HCT116 (cell line): ENCODE data around the gene GARIN5B. TPM values are rescaled to one million over a fixed set of nuclear protein-coding genes. Genes with fewer than 3 reads are reported as not detected.

Source experiments
- ATAC-seq: fragments of 200-7000 bp; cut with Tn5 transposase; 2 replicates; pipeline ENCODE4 v1.9.1; 2020; ENCODE audit warnings: mild to moderate bottlenecking, moderate library complexity
- BruUV-seq: library from RNA; stranded (reverse); fragments of 400-500 nt; replicated peaks from 2 replicates; lab custom pipeline; 2021; lab: Mats Ljungman, UMichigan
- CTCF ChIA-PET: fragments of 300-600 bp; sonication (Branson Sonifier 250); formaldehyde crosslinking; loops from one replicate; lab custom pipeline; 2021; ENCODE audit warnings: antibody characterized with exemption; lab: Charles Lee
- POLR2A ChIA-PET: fragments of 300-600, 350-600 bp; sonication (Branson Sonifier 250); formaldehyde crosslinking; loops from one replicate; lab custom pipeline; 2021; ENCODE audit warnings: antibody characterized with exemption; lab: Charles Lee
- RAD21 ChIA-PET, 2 experiments: fragments of 300-600 bp; sonication (Branson Sonifier 250); formaldehyde crosslinking; loops; one replicate each; lab custom pipeline; 2023; ENCODE audit warnings: low total read pairs in 2 of 2; ENCODE audit not compliant: uncharacterized antibody in 2 of 2, unreplicated experiment in 2 of 2, low non-redundant PET in 1 of 2; lab: Charles Lee
- DNase-seq: peaks from one replicate; pipeline ENCODE4 v3.0.0-alpha.2; 2010; ENCODE audit warnings: low read depth, low spot score
- H2AFZ ChIP-seq: fragments of 200-600 bp; shearing (Covaris generic), sonication (generic); 2 replicates; pipeline ENCODE4 v1.6.1; 2017; ENCODE audit warnings: low read depth, mixed run types, mixed read lengths, antibody characterized with exemption, low read length; ENCODE audit not compliant: poor library complexity, severe bottlenecking
- H3K27ac ChIP-seq: 2 replicates; pipeline ENCODE4 v1.5.1; 2012; ENCODE audit warnings: low read depth, low read length
- H3K27me3 ChIP-seq: fragments of 200-600 bp; sonication (generic); 2 replicates; pipeline ENCODE4 v1.6.1; 2016; ENCODE audit warnings: mixed run types, low read length, mixed read lengths; ENCODE audit not compliant: insufficient read depth
- H3K36me3 ChIP-seq, 2 experiments: fragments of 200-500 bp in 1 of 2; fragments of 200-600 bp in 1 of 2; sonication (Bioruptor generic) in 1 of 2; sonication (generic) in 1 of 2; 2 replicates each; pipeline versions ENCODE4 v1.5.1 to v1.6.1; 2014 to 2016; ENCODE audit warnings: low read length in 2 of 2, inconsistent platforms in 1 of 2, mixed read lengths in 1 of 2, mixed run types in 1 of 2; ENCODE audit not compliant: insufficient read depth in 2 of 2, control insufficient read depth in 1 of 2
- H3K4me1 ChIP-seq, 2 experiments: fragments of 200-600 bp in 1 of 2; sonication (generic) in 1 of 2; 2 replicates each; pipeline versions ENCODE4 v1.5.1 to v1.6.1; 2012 to 2017; ENCODE audit warnings: low read length in 2 of 2, inconsistent platforms in 1 of 2, mild to moderate bottlenecking in 1 of 2, mixed read lengths in 1 of 2, mixed run types in 1 of 2, moderate library complexity in 1 of 2; ENCODE audit not compliant: insufficient read depth in 2 of 2, control insufficient read depth in 1 of 2
- H3K4me2 ChIP-seq: fragments of 200-600 bp; sonication (generic); 2 replicates; pipeline ENCODE4 v1.6.1; 2017; ENCODE audit warnings: mixed run types, low read length, mixed read lengths
- H3K4me3 ChIP-seq, 2 experiments: fragments of 200-600 bp in 1 of 2; sonication (generic) in 1 of 2; replicated peaks in 1 of 2; 2 replicates each; pipeline ENCODE4 v1.5.1; 2011 to 2016; ENCODE audit warnings: low read length in 2 of 2, control low read depth in 1 of 2, low read depth in 1 of 2, mild to moderate bottlenecking in 1 of 2, mixed read lengths in 1 of 2, mixed run types in 1 of 2
- H3K79me2 ChIP-seq: fragments of 200-600 bp; sonication (generic); 2 replicates; pipeline ENCODE4 v1.6.1; 2017; ENCODE audit warnings: mild to moderate bottlenecking, mixed run types, low read length, moderate library complexity, mixed read lengths; ENCODE audit not compliant: insufficient read depth
- H3K9ac ChIP-seq: fragments of 200-600 bp; sonication (generic); 2 replicates; pipeline ENCODE4 v1.6.1; 2016; ENCODE audit warnings: low read length, mixed read lengths
- H3K9me2 ChIP-seq: fragments of 200-600 bp; sonication (generic), shearing (Covaris generic); 2 replicates; pipeline ENCODE4 v1.6.1; 2017; ENCODE audit warnings: mixed run types, mild to moderate bottlenecking, moderate library complexity; ENCODE audit not compliant: insufficient read depth
- H3K9me3 ChIP-seq, 2 experiments: fragments of 200-500 bp in 1 of 2; fragments of 200-600 bp in 1 of 2; sonication (Bioruptor generic) in 1 of 2; sonication (generic) in 1 of 2; 2 replicates each; pipeline ENCODE4 v1.6.1; 2014 to 2017; ENCODE audit warnings: low read length in 2 of 2, mixed read lengths in 2 of 2, inconsistent platforms in 1 of 2, low read depth in 1 of 2, mild to moderate bottlenecking in 1 of 2, mixed run types in 1 of 2, moderate library complexity in 1 of 2; ENCODE audit not compliant: control insufficient read depth in 1 of 2, insufficient read depth in 1 of 2
- H4K20me1 ChIP-seq: fragments of 200-600 bp; sonication (generic), shearing (Covaris generic); 2 replicates; pipeline ENCODE4 v1.6.1; 2017; ENCODE audit warnings: mixed run types, mild to moderate bottlenecking, moderate library complexity; ENCODE audit not compliant: insufficient read depth
- CEBPB ChIP-seq: IDR thresholded peaks from 2 replicates; pipeline ENCODE4 v1.6.1; 2012; ENCODE audit warnings: low read depth
- CTCF ChIP-seq, 3 experiments: fragments of 200-600 bp in 1 of 3; sonication (generic) in 1 of 3; IDR thresholded peaks in 2 of 3; conservative IDR thresholded peaks in 1 of 3; 2 replicates each; pipeline ENCODE4 v1.5.1; 2012 to 2017; ENCODE audit warnings: low read depth in 2 of 3, low read length in 2 of 3, antibody characterized with exemption in 1 of 3, borderline replicate concordance in 1 of 3, control low read depth in 1 of 3, mild to moderate bottlenecking in 1 of 3, mixed read lengths in 1 of 3, mixed run types in 1 of 3, moderate library complexity in 1 of 3; ENCODE audit not compliant: insufficient read depth in 1 of 3
- EGR1 ChIP-seq: IDR thresholded peaks from 2 replicates; pipeline ENCODE4 v1.6.1; 2012; ENCODE audit warnings: low read depth
- EZH2 ChIP-seq: fragments of 200-600 bp; sonication (generic); IDR thresholded peaks from 2 replicates; pipeline ENCODE4 v1.6.1; 2017; ENCODE audit warnings: antibody characterized with exemption, mixed run types
- FOSL1 ChIP-seq: IDR thresholded peaks from 2 replicates; pipeline ENCODE4 v1.6.1; 2012; ENCODE audit warnings: low read depth
- RAD21 ChIP-seq: IDR thresholded peaks from 2 replicates; pipeline ENCODE4 v1.6.1; 2012; ENCODE audit warnings: low read depth, mild to moderate bottlenecking
- REST ChIP-seq: IDR thresholded peaks from 2 replicates; pipeline ENCODE4 v1.6.1; 2012; ENCODE audit warnings: low read depth
- TCF7L2 ChIP-seq: IDR thresholded peaks from 2 replicates; pipeline ENCODE4 v1.7.0; 2011; ENCODE audit warnings: borderline replicate concordance, inconsistent platforms; ENCODE audit not compliant: insufficient read depth, insufficient read length; ENCODE audit errors: extremely low read depth
- YY1 ChIP-seq: IDR thresholded peaks from 2 replicates; pipeline ENCODE4 v1.6.1; 2011; ENCODE audit warnings: low read length, low read depth, moderate library complexity, mild to moderate bottlenecking; ENCODE audit not compliant: insufficient replicate concordance; ENCODE audit errors: extremely low read depth
- ZBTB33 ChIP-seq: IDR thresholded peaks from 2 replicates; pipeline ENCODE4 v1.6.1; 2011; ENCODE audit warnings: mild to moderate bottlenecking, low read length, moderate library complexity; ENCODE audit not compliant: insufficient replicate concordance; ENCODE audit errors: extremely low read depth
- ZFX ChIP-seq: fragments of 450-650 bp; IDR thresholded peaks from 2 replicates; pipeline ENCODE4 v1.6.1; 2017
- intact Hi-C: fragments of 100-400 bp; cut with micrococcal nuclease; formaldehyde crosslinking; loops from 2 replicates; pipeline ENCODE4 v1.10.0; 2022
- total RNA-seq: library from RNA; stranded (reverse); gene quantifications from one replicate; pipeline ENCODE4 v1.2.1, GENCODE V29; 2021; ENCODE audit not compliant: unreplicated experiment
- TF ChIP-seq, protein P1 (sequence below): IDR thresholded peaks from 2 replicates; pipeline ENCODE4 v1.6.1; 2012

Gene GARIN5B
- total RNA-seq, 1 experiment from 2014 or later: not detected

GRCh38 chr19:55354698-55355212 is 8.3 kb downstream of the GARIN5B start, which contains the start of gene COX6B2:
COX6B2 (minus strand) TSS chr19:55354719; CDS start chr19:55354521, 198 bp downstream.
- Histone ChIP-seq H3K9me2 (no peaks in the 10 kb centered on the region), H3K79me2 (no peaks in the 10 kb centered on the region), H3K27me3 (no peaks in the 10 kb centered on the region), H3K4me2 (peak within 1 kb of the TSS; percentile 92), H3K4me3 (peak within 1 kb of the TSS; percentile 46 to 61), H4K20me1 (no peaks in the 10 kb centered on the region), H3K4me1 (peaks cover 2 to 42% of the 10 kb centered on the region in 2 experiments; a peak in 3 of 4 replicates), H3K9ac (peak within 1 kb of the TSS; percentile 59), H2AFZ (peak within 1 kb of the TSS; percentile 61), H3K9me3 (no peaks in the 10 kb centered on the region), H3K27ac (peak within 1 kb of the TSS; percentile 36; the same call in 1 of the 2 replicates), H3K36me3 (no peaks in the 10 kb centered on the region)
- no TSS peak for BruUV-seq
- POLR2A ChIA-PET: no interaction called here
- RAD21 ChIA-PET: no interaction called here
- DNase-seq: no peak
- intact Hi-C loops: no loop called here
- no peak for TF ChIP-seq RAD21
- TF ChIP-seq CEBPB: no peak
- TF ChIP-seq TCF7L2: no peak
- no peak for TF ChIP-seq EGR1
- TF ChIP-seq ZFX: no peak
- TF ChIP-seq ZBTB33: no peak
- no peak for TF ChIP-seq CTCF (IDR thresholded peaks at IDR 0.05 in 2 of 3, conservative IDR thresholded peaks at IDR 0.05 in 1 of 3; ENCODE audit: borderline replicate concordance in 1 of 3, insufficient read depth in 1 of 3, low read depth in 2 of 3, low read length in 2 of 3)
- TF ChIP-seq EZH2: no peak
- TF ChIP-seq YY1: no peak
- no peak for TF ChIP-seq REST
- TF ChIP-seq FOSL1: no peak
- TF ChIP-seq, protein P1, sequence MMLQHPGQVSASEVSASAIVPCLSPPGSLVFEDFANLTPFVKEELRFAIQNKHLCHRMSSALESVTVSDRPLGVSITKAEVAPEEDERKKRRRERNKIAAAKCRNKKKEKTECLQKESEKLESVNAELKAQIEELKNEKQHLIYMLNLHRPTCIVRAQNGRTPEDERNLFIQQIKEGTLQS: no peak
- CTCF ChIA-PET: no interaction called here
- 0 out of 2 replicates have a peak, but pooled peaks have one; percentile 6 for ATAC-seq
